GM21390 (cell line): ENCODE data around the gene DCDC2.
"Not testable (repeated sequence)": the region's sequence is repeated elsewhere in the genome, so short reads cannot be mapped to it uniquely, and the experiment has no call there.

Experiments
- ATAC-seq: cut with Tn5 transposase; IDR thresholded peaks from one replicate; pipeline ENCODE4 v1.9.1; 2021; ENCODE audit not compliant: unreplicated experiment

DCDC2 gene

DNA sequence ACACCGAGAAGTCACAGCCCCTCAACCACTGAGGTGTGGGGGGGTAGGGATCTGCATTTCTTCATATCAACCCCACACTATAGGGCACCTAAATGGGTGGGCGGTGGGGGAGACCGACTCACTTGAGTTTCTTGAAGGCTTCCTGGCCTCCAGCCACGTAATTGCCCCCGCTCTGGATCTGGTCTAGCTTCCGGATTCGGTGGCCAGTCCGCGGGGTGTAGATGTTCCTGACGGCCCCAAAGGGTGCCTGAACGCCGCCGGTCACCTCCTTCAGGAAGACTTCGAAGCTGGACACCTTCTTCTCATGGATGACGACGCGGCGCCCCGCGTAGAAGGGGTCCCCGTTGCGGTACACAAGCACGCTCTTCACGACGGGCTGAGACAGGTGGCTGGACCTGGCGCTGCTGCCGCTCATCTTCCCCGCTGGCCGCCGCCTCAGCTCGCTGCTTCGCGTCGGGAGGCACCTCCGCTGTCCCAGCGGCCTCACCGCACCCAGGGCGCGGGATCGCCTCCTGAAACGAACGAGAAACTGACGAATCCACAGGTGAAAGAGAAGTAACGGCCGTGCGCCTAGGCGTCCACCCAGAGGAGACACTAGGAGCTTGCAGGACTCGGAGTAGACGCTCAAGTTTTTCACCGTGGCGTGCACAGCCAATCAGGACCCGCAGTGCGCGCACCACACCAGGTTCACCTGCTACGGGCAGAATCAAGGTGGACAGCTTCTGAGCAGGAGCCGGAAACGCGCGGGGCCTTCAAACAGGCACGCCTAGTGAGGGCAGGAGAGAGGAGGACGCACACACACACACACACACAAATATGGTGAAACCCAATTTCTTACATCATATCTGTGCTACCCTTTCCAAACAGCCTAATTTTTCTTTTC is at the start of gene DCDC2:
TSS of gene DCDC2 (minus strand) at position 724 of the 883 bp plus-strand sequence. CDS start at position 415, 309 bp downstream.
- ATAC-seq, result no peak

DNA sequence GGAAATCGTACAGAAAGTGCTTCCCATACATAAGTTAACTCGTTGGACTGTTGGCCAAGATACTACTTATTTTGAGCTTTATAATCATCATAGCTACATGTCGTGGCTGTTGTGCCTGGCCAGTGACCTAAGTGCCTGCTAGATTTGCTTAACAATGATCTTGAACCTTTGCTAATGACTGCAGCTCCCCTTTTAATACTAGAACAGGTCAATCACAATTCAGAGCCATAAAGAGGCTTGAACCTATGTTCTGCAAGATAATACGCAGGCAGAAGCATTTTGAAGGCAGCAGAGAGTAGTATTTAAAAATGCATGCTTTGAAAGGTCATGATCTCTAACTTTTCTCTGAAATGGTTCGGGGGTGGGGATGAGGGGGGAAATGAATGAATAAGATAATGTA is 47.4 kb upstream of the DCDC2 start:
- ATAC-seq, result no peak

DNA sequence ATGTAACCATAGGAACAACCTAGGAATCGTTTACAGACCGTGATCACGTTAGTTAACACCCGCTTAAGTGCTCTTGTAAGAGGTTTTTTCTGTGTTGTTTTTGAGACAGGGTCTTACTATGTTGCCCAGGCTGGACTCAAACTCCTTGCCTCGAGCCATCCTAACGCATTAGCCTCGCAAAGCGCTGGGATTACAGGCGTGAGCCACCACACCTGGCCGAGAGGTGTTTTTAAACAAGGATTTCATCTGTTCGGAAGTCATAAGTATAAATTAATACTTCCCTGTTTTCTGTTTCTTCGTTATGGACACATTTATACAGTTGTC is 45.6 kb upstream of the DCDC2 start:
- no peak for ATAC-seq

DNA sequence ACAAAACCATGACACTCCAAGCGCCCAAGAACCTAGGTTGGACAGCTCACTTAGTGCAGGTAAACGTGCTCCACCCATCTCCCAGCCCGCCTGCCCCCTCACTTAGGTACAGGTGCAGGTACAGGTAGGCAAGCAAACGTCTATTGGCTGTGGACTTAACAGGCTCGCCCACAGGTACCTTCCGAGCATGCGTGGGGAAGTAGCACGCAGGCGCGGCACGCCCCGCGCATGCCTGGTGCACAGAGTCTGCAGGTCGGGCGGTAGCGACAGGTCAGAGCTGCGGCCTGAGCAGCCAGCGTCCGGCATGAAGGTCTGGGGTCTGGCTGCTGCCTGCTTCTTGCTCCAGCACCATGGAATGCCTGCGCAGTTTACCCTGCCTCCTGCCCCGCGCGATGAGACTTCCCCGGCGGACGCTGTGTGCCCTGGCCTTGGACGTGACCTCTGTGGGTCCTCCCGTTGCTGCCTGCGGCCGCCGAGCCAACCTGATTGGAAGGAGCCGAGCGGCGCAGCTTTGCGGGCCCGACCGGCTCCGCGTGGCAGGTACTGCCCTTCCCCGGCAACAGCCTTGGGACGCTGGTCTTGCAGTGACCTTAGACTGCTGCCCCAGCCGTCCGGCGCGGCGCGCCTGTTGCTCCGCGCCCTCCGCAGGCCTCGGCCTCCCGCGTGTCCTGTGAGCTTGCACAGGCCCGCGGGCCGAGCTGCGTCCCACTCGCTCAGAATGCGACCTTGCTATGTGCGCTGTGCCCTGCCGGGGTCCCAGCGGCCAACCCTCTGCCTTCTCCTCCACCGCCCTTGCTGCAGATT is 45.0 kb upstream of the DCDC2 start, which contains the start of gene MRS2:
TSS of gene MRS2 (plus strand) at position 240 of the 804 bp plus-strand sequence. CDS start at position 351, 111 bp downstream.
- ATAC-seq, result peak; percentile 96

DNA sequence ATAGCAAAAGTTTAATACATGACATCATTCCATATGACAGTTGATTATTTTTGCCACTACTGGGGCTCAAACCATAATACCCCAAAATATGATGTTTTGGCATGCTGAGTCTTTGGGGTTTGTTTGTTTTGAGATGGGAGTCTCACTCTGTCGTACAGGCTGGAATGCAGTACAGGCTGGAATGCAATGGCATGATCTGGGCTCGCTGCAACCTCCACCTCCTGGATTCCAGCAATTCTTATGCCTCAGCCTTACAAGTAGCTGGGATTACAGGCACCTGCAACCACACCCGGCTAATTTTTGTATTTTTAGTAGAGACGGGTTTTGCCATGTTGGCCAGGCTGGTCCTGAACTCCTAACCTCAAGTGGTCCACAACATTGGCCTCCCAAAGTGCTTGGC is 43.6 kb upstream of the DCDC2 start:
- ATAC-seq, result no peak

DNA sequence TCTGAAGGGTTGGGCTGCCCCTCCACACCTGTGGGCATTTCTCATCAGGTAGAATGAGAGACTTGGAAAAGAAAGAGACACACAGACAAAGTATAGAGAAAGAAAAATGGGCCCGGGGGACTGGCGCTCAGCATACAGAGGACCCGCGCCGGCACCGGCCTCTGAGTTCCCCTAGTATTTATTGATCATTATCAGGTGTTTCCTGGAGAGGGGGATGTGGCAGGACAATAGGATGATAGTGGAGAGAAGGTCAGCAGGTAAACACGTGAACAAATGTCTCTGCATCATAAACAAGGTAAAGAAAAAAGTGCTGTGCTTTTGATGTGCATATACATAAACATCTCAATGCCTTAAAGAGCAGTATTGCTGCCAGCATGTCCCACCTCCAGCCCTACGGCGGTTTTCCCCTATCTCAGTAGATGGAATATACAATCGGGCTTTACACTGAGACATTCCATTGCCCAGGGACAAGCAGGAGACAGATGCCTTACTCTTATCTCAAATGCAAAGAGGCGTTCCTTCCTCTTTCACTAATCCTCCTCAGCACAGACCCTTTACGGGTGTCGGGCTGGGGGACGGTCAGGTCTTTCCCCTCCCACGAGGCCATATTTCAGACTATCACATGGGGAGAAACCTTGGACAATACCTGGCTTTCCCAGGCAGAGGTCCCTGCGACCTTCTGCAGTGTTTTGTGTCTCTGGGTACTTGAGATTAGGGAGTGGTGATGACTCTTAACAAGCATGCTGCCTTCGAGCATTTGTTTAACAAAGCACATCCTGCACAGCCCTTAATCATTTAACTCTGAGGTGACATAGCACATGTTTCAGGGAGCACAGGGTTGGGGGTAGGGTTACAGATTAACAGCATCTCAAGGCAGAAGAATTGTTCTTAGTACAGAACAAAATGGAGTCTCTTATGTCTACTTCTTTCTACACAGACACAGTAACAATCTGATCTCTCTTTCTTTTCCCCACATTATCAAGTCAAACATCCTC is 42.5 kb upstream of the DCDC2 start:
- not testable (repeated sequence) for ATAC-seq

DNA sequence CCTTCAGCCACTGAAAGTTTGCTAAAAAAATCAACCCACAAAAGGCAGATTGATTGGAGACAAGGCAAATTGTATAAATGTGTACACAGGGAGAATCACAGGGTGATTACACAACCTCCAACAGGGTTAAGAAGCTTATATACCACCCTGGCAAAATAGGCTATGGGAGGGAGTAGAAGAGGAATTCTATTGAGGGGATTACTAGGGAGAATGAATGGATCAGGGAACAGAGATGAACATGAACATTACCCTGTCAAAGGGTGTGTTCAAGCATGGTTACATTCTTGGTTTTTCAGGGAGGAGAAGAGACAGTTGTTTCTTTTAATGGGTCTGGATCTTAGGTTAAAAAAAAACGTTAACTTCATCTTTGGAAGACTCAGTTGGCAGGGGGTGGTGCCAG is 39.8 kb upstream of the DCDC2 start:
- ATAC-seq, result no peak

DNA sequence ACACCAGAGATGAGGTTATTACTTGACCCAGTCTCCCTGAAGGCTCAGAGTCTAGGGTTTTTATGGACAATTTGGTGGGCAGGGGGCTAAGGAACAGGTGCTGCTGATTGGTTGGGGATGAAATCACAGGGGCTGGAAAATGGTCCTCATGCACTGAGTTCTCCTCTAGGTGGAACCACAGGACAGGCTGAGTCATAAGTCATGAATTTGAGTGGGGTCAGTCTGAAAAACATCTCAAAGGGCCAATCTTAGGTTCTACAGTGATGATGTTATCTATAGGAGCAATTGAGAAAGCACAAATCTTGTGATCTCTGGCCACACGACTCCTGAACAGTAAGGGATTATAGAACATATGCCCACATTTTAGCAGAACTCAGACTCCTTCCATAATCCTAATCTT is 39.0 kb upstream of the DCDC2 start:
- ATAC-seq, result no peak

DNA sequence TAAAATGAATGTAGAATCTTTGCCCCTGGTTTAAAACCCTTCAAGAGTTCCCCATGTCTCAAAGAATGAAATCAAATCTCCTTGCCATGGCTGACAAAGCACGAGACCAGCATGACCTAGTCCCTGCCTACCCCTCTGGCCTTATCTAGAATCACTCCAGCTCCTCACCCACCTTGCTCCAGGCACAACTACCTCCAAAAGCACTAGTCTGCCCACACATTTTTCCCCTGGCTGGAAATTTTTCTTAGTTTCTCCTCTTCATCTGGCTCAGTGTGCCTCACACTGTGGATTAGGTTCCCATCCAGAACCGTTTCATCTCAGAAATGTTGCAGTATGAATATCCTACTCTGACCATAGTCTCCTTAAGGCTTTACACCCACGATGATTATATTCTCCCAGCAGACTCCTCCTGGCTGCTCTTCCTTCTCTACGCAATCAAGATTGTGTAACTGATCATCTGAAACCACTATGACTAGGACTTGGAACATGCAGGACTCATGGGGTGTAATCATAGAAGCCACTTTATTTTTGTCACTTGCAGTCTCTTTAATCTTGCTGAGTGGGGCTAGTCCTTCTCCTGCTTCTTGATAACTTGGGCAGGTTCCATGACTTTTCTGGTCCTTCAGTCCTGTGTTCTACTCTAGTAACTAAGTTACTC is 37.0 kb upstream of the DCDC2 start:
- ATAC-seq, result no peak

DNA sequence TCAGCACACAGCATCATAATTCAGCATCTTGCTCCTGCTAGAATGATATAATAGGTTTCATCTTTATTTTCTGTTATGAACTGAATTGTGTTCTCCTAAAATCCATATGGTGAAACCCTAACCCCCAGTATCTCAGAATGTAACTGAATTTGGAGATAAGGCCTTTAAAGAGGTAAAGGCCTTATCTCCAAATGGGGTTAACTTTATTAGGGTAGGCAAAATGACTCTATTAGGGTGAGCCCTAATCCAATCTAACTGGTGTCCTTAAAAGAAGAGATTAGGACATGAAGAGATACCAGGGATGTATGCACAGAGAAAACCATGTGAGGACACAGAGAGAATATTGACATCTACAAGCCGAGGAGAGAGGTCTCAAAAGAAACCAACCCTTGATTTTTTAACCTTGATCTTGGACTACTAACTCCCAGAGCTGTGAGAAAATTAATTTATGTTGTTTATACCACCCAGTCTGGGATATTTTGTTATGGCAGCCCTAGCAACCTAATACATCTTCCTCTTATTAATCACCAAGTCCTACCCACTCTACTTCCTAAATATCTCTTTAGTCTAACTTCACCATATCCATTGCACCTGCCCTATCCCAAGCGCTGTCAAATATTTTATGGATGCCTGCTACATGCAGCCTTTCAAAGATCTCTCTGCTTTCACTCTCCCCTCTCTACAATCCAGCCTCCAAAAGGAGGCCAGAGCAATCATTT is 36.4 kb upstream of the DCDC2 start:
- no peak for ATAC-seq

DNA sequence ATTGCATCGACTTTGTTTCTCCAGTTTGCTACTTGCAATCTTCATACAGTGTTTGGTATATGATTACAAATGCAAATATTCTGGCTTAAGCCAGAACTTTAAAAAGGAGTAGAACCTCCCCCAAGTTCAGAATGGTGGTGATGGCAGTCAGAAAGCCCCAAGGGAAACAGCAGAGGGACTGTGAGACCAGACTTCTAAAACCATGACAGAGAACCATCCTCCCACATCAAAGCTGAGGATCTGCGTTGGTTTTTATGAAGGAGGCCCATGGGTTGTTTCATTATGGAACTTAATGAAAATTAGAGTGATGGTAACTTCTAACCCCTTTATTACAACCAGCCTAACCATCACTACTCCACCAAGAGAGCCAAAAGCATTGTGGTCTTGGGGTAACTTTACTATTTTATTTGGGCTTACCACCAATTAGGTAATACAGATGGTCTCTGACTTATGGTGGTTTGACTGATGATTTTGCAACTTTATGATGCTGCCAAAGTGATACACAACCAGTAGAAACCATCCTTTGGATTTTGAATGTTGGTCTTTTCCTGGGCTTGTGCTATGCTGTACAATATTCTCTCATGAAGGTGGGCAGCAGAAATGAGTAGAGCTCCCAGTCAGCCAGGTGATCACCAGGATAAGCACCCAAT is 34.0 kb upstream of the DCDC2 start:
- peak; percentile 83 for ATAC-seq

DNA sequence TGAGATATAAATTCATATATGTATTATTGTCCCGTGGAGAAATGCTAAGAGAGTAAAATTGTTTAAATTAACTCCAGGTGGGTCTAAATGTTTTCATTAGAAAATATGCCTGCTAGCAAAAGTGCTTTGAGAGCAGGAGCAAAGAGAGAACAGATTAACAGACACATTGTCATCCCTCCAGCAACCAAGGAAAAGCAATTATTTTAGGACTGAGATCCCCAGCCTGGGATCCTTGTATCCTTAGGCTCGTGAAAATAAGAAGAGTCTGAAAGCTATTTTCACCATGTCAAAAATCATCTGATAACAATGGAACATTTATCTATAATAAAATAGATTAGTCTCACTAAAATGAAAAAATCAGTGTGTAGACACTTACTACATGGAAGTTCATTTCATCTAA is 33.3 kb upstream of the DCDC2 start:
- no peak for ATAC-seq

DNA sequence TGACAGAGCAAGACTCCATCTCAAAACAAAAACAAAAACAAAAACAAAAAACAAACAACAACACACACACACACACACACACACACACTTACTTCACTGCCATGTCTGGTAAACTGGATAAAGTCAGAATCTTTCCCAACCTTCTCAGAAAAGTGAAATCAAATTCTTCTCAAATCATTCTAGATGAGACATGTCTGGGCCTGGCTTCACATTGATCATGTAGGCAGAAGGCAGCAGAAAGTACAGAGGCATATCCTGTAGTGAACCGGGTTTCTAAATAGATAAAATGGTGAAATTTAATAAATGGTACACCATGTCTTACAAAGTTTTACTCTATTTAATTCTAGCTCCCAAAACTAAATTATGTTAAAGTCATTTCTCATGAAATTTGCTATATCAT is 30.0 kb upstream of the DCDC2 start:
- no peak for ATAC-seq

DNA sequence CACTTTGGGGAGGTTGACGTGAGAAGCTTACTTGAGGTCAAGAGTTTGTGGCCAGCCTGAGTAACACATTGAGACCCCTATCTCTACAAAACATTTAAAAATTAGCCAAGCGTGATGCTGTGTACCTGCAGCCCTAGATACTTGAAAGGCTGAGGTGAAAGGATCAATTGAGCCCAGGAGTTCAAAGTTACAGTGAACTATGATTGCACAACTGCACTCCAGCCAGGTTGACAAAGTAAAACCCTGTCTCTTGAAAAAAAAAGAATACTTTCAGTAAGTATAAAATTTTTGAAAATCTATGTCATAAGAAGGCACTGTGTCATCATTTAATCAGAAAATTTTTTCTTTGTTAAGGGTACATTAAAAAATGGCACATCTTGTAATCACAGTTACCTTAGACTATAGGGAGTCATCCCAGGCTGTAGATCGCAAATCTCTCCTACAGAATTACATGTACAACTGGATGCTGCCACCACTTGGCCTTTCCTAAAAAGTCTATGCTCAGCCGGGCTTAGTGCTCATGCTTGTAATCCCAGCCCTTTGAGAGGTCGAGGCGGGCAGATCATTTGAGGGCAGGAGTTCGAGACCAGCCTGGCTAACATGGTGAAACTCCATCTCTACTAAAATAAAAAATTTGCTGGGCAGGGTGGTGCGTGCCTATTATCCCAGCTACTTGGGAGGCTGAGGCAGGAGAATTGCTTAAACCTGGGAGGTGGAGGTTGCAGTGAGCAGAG is 27.8 kb upstream of the DCDC2 start:
- ATAC-seq, result no peak

DNA sequence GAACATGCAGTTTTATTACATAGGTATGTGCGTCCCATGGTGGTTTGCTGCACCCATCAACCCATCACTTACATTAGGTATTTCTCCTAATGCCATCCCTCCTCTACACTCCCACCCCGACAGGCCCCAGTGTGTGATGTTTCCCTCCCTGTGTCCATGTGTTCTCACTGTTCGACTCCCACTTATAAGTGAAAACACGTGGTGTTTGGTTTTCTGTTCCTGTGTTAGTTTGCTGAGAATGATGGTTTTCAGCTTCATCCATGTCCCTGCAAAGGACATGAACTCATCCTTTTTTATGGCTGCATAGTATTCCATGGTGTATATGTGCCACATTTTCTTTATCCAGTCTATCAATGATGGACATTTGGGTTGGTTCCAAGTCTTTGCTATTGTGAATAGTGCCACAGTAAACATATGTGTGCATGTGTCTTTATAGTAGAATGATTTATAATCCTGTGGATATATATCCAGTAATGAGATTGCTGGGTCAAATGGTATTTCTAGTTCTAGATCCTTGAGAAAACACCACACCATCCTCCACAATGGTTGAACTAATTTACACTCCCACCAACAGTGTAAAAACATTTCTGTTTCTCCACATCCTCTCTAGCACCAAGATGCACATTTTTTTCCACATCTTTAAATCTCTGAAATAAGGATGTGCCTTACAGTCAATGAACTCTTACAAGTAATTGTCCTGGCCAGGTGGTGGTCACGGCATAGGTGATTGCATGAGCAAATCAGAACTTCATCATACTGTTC is 26.7 kb upstream of the DCDC2 start:
- ATAC-seq, result not testable (repeated sequence)

DNA sequence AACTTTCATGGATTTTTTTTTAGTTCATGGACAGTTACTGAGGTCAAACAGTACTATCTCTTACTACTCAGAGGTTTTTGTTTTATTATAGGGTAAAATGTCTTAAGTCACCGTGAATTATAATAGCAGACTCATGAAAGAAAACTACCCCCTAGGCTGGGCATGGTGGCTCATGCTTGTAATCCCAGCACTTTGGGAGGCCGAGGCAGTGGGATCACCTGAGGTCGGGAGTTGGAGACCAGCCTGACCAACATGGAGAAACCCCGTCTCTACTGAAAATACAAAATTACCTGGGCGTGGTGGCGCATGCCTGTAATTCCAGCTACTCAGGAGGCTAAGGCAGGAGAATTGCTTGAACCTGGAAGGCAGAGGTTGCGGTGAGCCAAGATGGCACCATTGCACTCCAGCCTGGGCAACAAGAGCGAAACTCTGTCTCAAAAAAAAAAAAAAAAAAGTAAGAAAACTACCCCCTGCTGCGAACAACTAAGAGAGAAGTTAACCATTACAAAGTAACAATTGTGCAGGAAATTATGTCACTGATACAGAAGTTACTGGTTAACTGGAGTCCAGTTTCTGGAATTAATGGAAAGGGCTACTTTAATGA is 25.1 kb upstream of the DCDC2 start:
- not testable (repeated sequence) for ATAC-seq

DNA sequence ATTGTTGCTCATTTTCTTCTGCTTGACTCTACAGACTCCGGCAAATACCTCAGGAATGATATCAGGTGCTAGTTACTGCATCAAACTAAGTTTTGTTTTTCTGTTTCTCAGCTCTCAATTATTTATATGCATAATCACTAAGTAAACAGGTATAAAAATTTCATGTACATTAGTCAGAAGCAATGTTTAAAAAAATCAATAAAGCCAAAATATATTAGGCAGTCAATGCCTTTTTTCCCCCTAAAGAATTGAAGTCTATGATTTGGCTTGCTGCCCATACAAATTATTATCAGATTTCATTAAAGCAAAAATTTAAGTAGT is 24.3 kb upstream of the DCDC2 start:
- no peak for ATAC-seq
